Caki2 (cell line): Measurements from ENCODE around the gene RAPGEF2. TPM values are rescaled to one million over a fixed set of nuclear protein-coding genes. Genes with fewer than 3 reads are reported as not detected.
"Not testable (repeated sequence)": the region's sequence is repeated elsewhere in the genome, so short reads cannot be mapped to it uniquely, and the experiment has no call there.

Experiments used
- DNase-seq: peaks from one replicate; pipeline ENCODE4 v3.0.0-alpha.2; 2015; ENCODE audit warnings: low read depth
- in situ Hi-C: cut with HindIII; loops from 2 replicates; pipeline ENCODE4 v1.10.0; 2016; ENCODE audit warnings: low sequenced_read_pairs, low pct_unique_long_range_greater_than_20kb, mixed read lengths
- total RNA-seq: library from RNA; depleted of rRNA; stranded (reverse); fragments of >200 nt; shearing (Covaris generic); gene quantifications from 2 replicates; pipeline ENCODE4 v1.2.3, GENCODE V29; 2014; ENCODE audit warnings: low replicate concordance

Gene RAPGEF2
- total RNA-seq, 1 experiment from 2014 or later: 4.6 TPM

GRCh38 chr4:159303435-159303834, 200.6 kb downstream of the RAPGEF2 start:
- no peak for DNase-seq
- in situ Hi-C loops: no loop called here

- DNase-seq: no peak
- in situ Hi-C loops: no loop called here
Measured at GRCh38 chr4:159305129-159305528, 202.2 kb downstream of the RAPGEF2 start.

GRCh38 chr4:159307929-159308328, 205.1 kb downstream of the RAPGEF2 start:
- DNase-seq: no peak
- in situ Hi-C loops: no loop called here

GRCh38 chr4:159308566-159309340, 205.9 kb downstream of the RAPGEF2 start:
- in situ Hi-C loops: no loop called here
- DNase-seq: no peak

- in situ Hi-C loops: no loop called here
- DNase-seq: no peak
Measured at GRCh38 chr4:159312236-159312635, 209.4 kb downstream of the RAPGEF2 start.

GRCh38 chr4:159315879-159316278, 213.0 kb downstream of the RAPGEF2 start:
- peak; percentile 16 for DNase-seq
- in situ Hi-C loops: not testable (repeated sequence)

- DNase-seq: no peak
- in situ Hi-C loops: no loop called here
Measured at GRCh38 chr4:159317203-159317602, 214.3 kb downstream of the RAPGEF2 start.

GRCh38 chr4:159319027-159319426, 216.1 kb downstream of the RAPGEF2 start:
- DNase-seq: no peak
- in situ Hi-C loops: no loop called here

- DNase-seq: no peak
- in situ Hi-C loops: no loop called here
Measured at GRCh38 chr4:159326480-159326879, 223.6 kb downstream of the RAPGEF2 start.

GRCh38 chr4:159328766-159329165, 225.9 kb downstream of the RAPGEF2 start:
- in situ Hi-C loops: no loop called here
- no peak for DNase-seq

GRCh38 chr4:159334461-159334860, 231.6 kb downstream of the RAPGEF2 start:
- in situ Hi-C loops: no loop called here
- no peak for DNase-seq

GRCh38 chr4:159337041-159337440, 234.2 kb downstream of the RAPGEF2 start:
- in situ Hi-C loops: no loop called here
- no peak for DNase-seq

- no peak for DNase-seq
- in situ Hi-C loops: no loop called here
Measured at GRCh38 chr4:159341522-159341921, 238.6 kb downstream of the RAPGEF2 start.

GRCh38 chr4:159342374-159342773, 239.5 kb downstream of the RAPGEF2 start:
- in situ Hi-C loops: no loop called here
- no peak for DNase-seq

GRCh38 chr4:159343116-159343515, 240.2 kb downstream of the RAPGEF2 start:
- in situ Hi-C loops: no loop called here
- DNase-seq: no peak

- in situ Hi-C loops: no loop called here
- DNase-seq: no peak
Measured at GRCh38 chr4:159344877-159345276, 242.0 kb downstream of the RAPGEF2 start.

GRCh38 chr4:159346681-159347080, 243.8 kb downstream of the RAPGEF2 start:
- DNase-seq: no peak
- in situ Hi-C loops: no loop called here

GRCh38 chr4:159347813-159348212, 244.9 kb downstream of the RAPGEF2 start:
- no peak for DNase-seq
- in situ Hi-C loops: no loop called here

GRCh38 chr4:159349332-159349731, 246.5 kb downstream of the RAPGEF2 start:
- DNase-seq: no peak
- in situ Hi-C loops: no loop called here

GRCh38 chr4:159352609-159353008, 249.7 kb downstream of the RAPGEF2 start:
- DNase-seq: no peak
- in situ Hi-C loops: no loop called here
